ENCODE measurements around the gene GTF2H1.

DNA sequence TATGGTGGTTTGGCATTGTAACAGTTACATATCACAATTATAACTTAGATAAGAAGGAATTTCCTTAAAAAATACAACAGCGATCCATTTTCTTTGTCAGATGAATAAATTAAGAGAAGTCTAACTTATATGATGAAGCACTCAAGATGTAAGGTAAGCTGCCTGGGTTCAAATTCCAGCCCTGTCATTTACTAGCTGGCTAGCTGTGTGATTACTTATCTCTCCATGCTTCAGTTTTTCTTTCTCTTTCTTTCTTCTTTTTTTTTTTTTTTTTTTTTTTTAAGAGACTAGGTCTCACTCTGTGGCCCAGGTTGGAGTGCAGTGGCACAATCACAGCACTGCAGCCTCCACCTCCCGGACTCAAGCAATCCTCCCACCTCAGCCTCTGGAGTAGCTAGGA lies 49.8 kb downstream of the GTF2H1 start:
- TF ChIP-seq, protein P1, sequence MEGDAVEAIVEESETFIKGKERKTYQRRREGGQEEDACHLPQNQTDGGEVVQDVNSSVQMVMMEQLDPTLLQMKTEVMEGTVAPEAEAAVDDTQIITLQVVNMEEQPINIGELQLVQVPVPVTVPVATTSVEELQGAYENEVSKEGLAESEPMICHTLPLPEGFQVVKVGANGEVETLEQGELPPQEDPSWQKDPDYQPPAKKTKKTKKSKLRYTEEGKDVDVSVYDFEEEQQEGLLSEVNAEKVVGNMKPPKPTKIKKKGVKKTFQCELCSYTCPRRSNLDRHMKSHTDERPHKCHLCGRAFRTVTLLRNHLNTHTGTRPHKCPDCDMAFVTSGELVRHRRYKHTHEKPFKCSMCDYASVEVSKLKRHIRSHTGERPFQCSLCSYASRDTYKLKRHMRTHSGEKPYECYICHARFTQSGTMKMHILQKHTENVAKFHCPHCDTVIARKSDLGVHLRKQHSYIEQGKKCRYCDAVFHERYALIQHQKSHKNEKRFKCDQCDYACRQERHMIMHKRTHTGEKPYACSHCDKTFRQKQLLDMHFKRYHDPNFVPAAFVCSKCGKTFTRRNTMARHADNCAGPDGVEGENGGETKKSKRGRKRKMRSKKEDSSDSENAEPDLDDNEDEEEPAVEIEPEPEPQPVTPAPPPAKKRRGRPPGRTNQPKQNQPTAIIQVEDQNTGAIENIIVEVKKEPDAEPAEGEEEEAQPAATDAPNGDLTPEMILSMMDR (IDR thresholded peaks at IDR 0.05), result no peak
- no peak for TF ChIP-seq POLR2A (IDR thresholded peaks at IDR 0.05)

Data from transverse colon (tissue), 3 donors.